Stomach (tissue), 4 donors: ENCODE measurements around the gene TRAF1.

Experiments
- EP300 ChIP-seq: sonication (generic); formaldehyde crosslinking; IDR thresholded peaks from one replicate; pipeline ENCODE4 v1.6.1; 2017; ENCODE audit warnings: antibody characterized with exemption
- POLR2A ChIP-seq, 4 donors: fragments of 450-650 bp; IDR thresholded peaks; one replicate each; pipeline ENCODE4 v1.6.1; 2016; ENCODE audit warnings: antibody characterized with exemption in 4 of 4, control low read depth in 2 of 4, mild to moderate bottlenecking in 1 of 4, moderate library complexity in 1 of 4
- POLR2AphosphoS5 ChIP-seq, 3 donors: sonication (generic); formaldehyde crosslinking; IDR thresholded peaks; one replicate each; pipeline ENCODE4 v1.6.1; 2016; ENCODE audit warnings: antibody characterized with exemption in 3 of 3
- TF ChIP-seq, protein P1 (sequence below), 7 experiments: fragments of 450-650 bp in 4 of 7; fragments of 200-600 bp in 3 of 7; sonication (generic) in 3 of 7; IDR thresholded peaks; one replicate each; pipeline ENCODE4 v1.5.1; 2016 to 2019; ENCODE audit warnings: antibody characterized with exemption in 7 of 7, control low read depth in 2 of 7, mild to moderate bottlenecking in 1 of 7

DNA sequence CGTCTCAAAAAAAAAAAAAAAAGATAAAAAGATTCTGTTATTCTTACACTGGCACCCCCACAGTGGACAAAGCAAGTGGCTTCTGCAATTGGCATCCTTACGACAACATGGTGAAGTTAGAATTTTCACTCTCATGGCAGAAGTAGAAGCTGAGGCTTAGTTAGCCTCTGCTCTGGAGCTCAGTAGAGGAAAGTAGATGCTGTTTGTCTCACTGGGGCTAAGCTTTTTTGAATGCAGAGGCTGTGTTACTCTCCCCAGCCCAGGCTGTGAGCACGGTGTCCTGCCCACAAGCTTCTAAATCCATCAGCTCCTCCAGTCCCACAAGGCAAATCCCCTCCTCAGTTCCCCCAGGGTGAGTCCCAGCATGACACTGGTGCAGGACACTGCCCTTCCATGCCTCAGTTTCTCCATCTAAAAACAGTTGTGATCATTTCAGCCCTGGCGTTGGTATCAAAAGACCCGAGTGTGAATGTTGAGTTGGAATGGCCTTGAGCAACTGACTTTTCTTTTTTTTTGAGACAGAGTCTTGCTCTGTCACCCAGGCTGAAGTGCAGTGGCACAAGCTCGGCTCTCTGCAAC is 27.0 kb downstream of the TRAF1 start:
- TF ChIP-seq POLR2A (IDR thresholded peaks at IDR 0.05) = no peak
- TF ChIP-seq, protein P1, sequence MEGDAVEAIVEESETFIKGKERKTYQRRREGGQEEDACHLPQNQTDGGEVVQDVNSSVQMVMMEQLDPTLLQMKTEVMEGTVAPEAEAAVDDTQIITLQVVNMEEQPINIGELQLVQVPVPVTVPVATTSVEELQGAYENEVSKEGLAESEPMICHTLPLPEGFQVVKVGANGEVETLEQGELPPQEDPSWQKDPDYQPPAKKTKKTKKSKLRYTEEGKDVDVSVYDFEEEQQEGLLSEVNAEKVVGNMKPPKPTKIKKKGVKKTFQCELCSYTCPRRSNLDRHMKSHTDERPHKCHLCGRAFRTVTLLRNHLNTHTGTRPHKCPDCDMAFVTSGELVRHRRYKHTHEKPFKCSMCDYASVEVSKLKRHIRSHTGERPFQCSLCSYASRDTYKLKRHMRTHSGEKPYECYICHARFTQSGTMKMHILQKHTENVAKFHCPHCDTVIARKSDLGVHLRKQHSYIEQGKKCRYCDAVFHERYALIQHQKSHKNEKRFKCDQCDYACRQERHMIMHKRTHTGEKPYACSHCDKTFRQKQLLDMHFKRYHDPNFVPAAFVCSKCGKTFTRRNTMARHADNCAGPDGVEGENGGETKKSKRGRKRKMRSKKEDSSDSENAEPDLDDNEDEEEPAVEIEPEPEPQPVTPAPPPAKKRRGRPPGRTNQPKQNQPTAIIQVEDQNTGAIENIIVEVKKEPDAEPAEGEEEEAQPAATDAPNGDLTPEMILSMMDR (IDR thresholded peaks at IDR 0.05) = no peak
- no peak for TF ChIP-seq POLR2AphosphoS5 (IDR thresholded peaks at IDR 0.05)
- TF ChIP-seq EP300 = no peak
